GM04504 (cell line): ENCODE data around the gene ENTPD8.
"Not testable (repeated sequence)": the region's sequence is repeated elsewhere in the genome, so short reads cannot be mapped to it uniquely, and the experiment has no call there.

Source experiments
- DNase-seq: peaks from one replicate; pipeline ENCODE4 v3.0.0-alpha.2; 2012; ENCODE audit warnings: low read depth

ENTPD8 gene

GRCh38 chr9:137393176-137394150 lies 47.7 kb downstream of the ENTPD8 start:
- DNase-seq = no peak

- DNase-seq = no peak
Observed at GRCh38 chr9:137392232-137393007, 48.7 kb downstream of the ENTPD8 start.

- no peak for DNase-seq
Observed at GRCh38 chr9:137391411-137391754, 49.8 kb downstream of the ENTPD8 start.

GRCh38 chr9:137390553-137391410 lies 50.4 kb downstream of the ENTPD8 start:
- DNase-seq = no peak

- DNase-seq = no peak
Observed at GRCh38 chr9:137389428-137389746, 51.8 kb downstream of the ENTPD8 start.

GRCh38 chr9:137388589-137389427 lies 52.3 kb downstream of the ENTPD8 start:
- no peak for DNase-seq

GRCh38 chr9:137387891-137388560 lies 53.1 kb downstream of the ENTPD8 start:
- no peak for DNase-seq

- DNase-seq = no peak
Observed at GRCh38 chr9:137387114-137387890, 53.9 kb downstream of the ENTPD8 start.

GRCh38 chr9:137386507-137387113 lies 54.5 kb downstream of the ENTPD8 start:
- not testable (repeated sequence) for DNase-seq

GRCh38 chr9:137385061-137385655 lies 56.0 kb downstream of the ENTPD8 start:
- no peak for DNase-seq
